Measurements from ENCODE around the gene FN3K. TPM values are rescaled to one million over a fixed set of nuclear protein-coding genes. Genes with fewer than 3 reads are reported as not detected.

FN3K gene
- total and polyA plus RNA-seq, 2 of the 8 experiments (the other 6 are each of a cell fraction or from before 2014, with no cell fraction given): 0.88 to 14.2 TPM

GRCh38 chr17:82752371-82753200, 17.2 kb downstream of the FN3K start:
- no peak overlapping the region for H3K4ac ChIP-seq (replicated peaks; ENCODE audit: insufficient read length, low read depth, low read length)
- peaks cover 0 to 9% (median 0%) of the 10 kb centered on the region in 4 experiments; a peak in 2 of 8 replicates for H3K36me3 ChIP-seq (ENCODE audit: control insufficient read depth in 2 of 4, insufficient read depth in 4 of 4, low read length in 3 of 4)
- 1% methylated on average over 48 of the region's 72 CpGs; no CpG with 5 or more reads in 1 of the 2 experiments for WGBS, 2 experiments (ENCODE audit: extremely low coverage in 1 of 2, insufficient coverage in 1 of 2, insufficient read length in 1 of 2, insufficient replicate concordance in 2 of 2, low coverage in 1 of 2, low lambda C conversion rate in 2 of 2, missing lambda C conversion rate in 1 of 2)
- ChIA-PET POLR2A (ENCODE audit: partially characterized antibody) (interaction anchor here (0.8 kb wide), 1 partner anchor 10 kb away, joined by 5 read pairs; no protein-coding TSS in a partner anchor), CTCF (ENCODE audit: partially characterized antibody) (interaction anchor here (1.0 kb wide), 1 partner anchor 16 kb away, joined by 3 read pairs; no protein-coding TSS in a partner anchor)
- H3K79me1 ChIP-seq (ENCODE audit: low read depth, low read length): peaks cover 5% of the 10 kb centered on the region
- peak overlapping the region; percentile 48; the same call in 1 of the 2 replicates for H3K18ac ChIP-seq (ENCODE audit: extremely low read depth, low read length)
- no peak overlapping the region for H2BK20ac ChIP-seq (ENCODE audit: low read length)
- H3K27me3 ChIP-seq (replicated peaks in 1 of 4; ENCODE audit: control insufficient read depth in 3 of 4, extremely low read depth in 1 of 4, insufficient read depth in 3 of 4, low read length in 3 of 4): peaks cover 0 to 6% (median 3%) of the 10 kb centered on the region in 4 experiments; a peak in 4 of 7 replicates
- H3K79me2 ChIP-seq (ENCODE audit: control insufficient read depth in 1 of 2, insufficient read depth in 2 of 2, low read length in 2 of 2): peaks cover 0 to 31% of the 10 kb centered on the region in 2 experiments; a peak in 2 of 4 replicates
- H4K91ac ChIP-seq (replicated peaks; ENCODE audit: insufficient read length, low read length): no peak overlapping the region
- peak overlapping the region; percentile 95 to 97 for H3K4me2 ChIP-seq (ENCODE audit: insufficient read depth in 1 of 2, low read depth in 2 of 2, low read length in 2 of 2)
- H3K23me2 ChIP-seq (ENCODE audit: low read depth, low read length): peaks cover 13% of the 10 kb centered on the region
- peaks cover 8 to 23% (median 16%) of the 10 kb centered on the region in 4 experiments for H3K4me1 ChIP-seq (replicated peaks in 1 of 4; ENCODE audit: control insufficient read depth in 3 of 4, insufficient read depth in 4 of 4, low read length in 3 of 4)
- no peak overlapping the region for H3K27ac ChIP-seq (ENCODE audit: low read depth, low read length)
- no peak overlapping the region for H3K14ac ChIP-seq (ENCODE audit: insufficient read length)
- H3K9ac ChIP-seq (replicated peaks in 1 of 4; ENCODE audit: extremely low read depth in 1 of 4, low read depth in 3 of 4, low read length in 3 of 4): peak overlapping the region; percentile 49 to 82 (median 68); a peak in 5 of 7 replicates
- no peak overlapping the region for H2AK5ac ChIP-seq (ENCODE audit: low read depth, low read length)
- no peak overlapping the region for H2AFZ ChIP-seq (ENCODE audit: low read length)
- no peak overlapping the region for H2BK12ac ChIP-seq (ENCODE audit: low read depth, low read length)
- no peak for FAIRE-seq
- peak overlapping the region; percentile 78 to 93 (median 85) for H3K4me3 ChIP-seq (ENCODE audit: extremely low read depth in 1 of 4, insufficient read depth in 2 of 4, low read depth in 3 of 4, low read length in 4 of 4)
- H4K5ac ChIP-seq (ENCODE audit: insufficient read length, low read depth, low read length): no peak overlapping the region
- H4K8ac ChIP-seq (ENCODE audit: extremely low read depth, insufficient read depth, low read length): no peak overlapping the region
- DNase-seq (ENCODE audit: low read depth in 1 of 2, low spot score in 2 of 2): no peak
- no peak overlapping the region for H2BK5ac ChIP-seq (ENCODE audit: low read depth, low read length)
- no peak overlapping the region for H3K56ac ChIP-seq (replicated peaks; ENCODE audit: insufficient read length, low read depth, low read length)
- H4K20me1 ChIP-seq (replicated peaks in 1 of 2; ENCODE audit: control insufficient read depth in 1 of 2, insufficient read depth in 2 of 2, low read length in 2 of 2): peaks cover 0 to 1% of the 10 kb centered on the region in 2 experiments
- H3K9me3 ChIP-seq (ENCODE audit: insufficient read depth in 2 of 2, low read depth in 1 of 2, low read length in 1 of 2): no peaks in the 10 kb centered on the region
- H3K23ac ChIP-seq (ENCODE audit: insufficient read length): no peak overlapping the region
- no peak overlapping the region for H2BK15ac ChIP-seq (ENCODE audit: low read length)
- no peak overlapping the region for H2BK120ac ChIP-seq (replicated peaks; ENCODE audit: low read depth, low read length)
- TF ChIP-seq TBP (IDR thresholded peaks at IDR 0.05; ENCODE audit: low read depth, low read length) (no peak), RFX5 (IDR thresholded peaks at IDR 0.05; ENCODE audit: borderline replicate concordance, low read depth, low read length) (no peak), POLR2AphosphoS5 (IDR thresholded peaks at IDR 0.05; ENCODE audit: low read depth, low read length) (no peak), EZH2 (IDR thresholded peaks at IDR 0.05; ENCODE audit: low read depth, low read length, severe bottlenecking) (no peak), SAP30 (IDR thresholded peaks at IDR 0.05; ENCODE audit: insufficient read depth, insufficient replicate concordance, low read length) (no peak), EP300 (IDR thresholded peaks at IDR 0.05; ENCODE audit: borderline replicate concordance in 1 of 2, low read depth in 2 of 2, low read length in 2 of 2) (no peak), SP1 (IDR thresholded peaks at IDR 0.05; ENCODE audit: low read depth, low read length) (no peak), SRF (IDR thresholded peaks at IDR 0.05; ENCODE audit: low read depth, low read length) (no peak), BACH1 (IDR thresholded peaks at IDR 0.05; ENCODE audit: low read length) (no peak), KDM5A (IDR thresholded peaks at IDR 0.05; ENCODE audit: low read length) (no peak), TCF12 (IDR thresholded peaks at IDR 0.05; ENCODE audit: low read depth, low read length) (no peak), SUZ12 (IDR thresholded peaks at IDR 0.05; ENCODE audit: low read length) (no peak)

All from H1 (cell line).